GM06990 (cell line): ENCODE data around the gene AIMP1.
"Not testable (repeated sequence)": the region's sequence is repeated elsewhere in the genome, so short reads cannot be mapped to it uniquely, and the experiment has no call there.

Source experiments
- DNase-seq: peaks from one replicate; pipeline ENCODE4 v3.0.0-alpha.2; 2011; ENCODE audit not compliant: insufficient read length; ENCODE audit errors: extremely low read depth
- H3K27me3 ChIP-seq: replicated peaks from 2 replicates; pipeline ENCODE4 v1.6.0; 2011; ENCODE audit warnings: low read length; ENCODE audit not compliant: control insufficient read depth, insufficient read depth
- H3K36me3 ChIP-seq: 2 replicates; pipeline ENCODE4 v1.5.1; 2011; ENCODE audit warnings: low read length; ENCODE audit not compliant: control insufficient read depth, insufficient read depth
- H3K4me3 ChIP-seq: replicated peaks from 2 replicates; pipeline ENCODE4 v1.5.1; 2011; ENCODE audit warnings: low read depth, mild to moderate bottlenecking, control low read depth, low read length
- CTCF ChIP-seq: IDR thresholded peaks from 2 replicates; pipeline ENCODE4 v1.5.1; 2011; ENCODE audit warnings: low read length, control low read depth, mild to moderate bottlenecking, inconsistent platforms; ENCODE audit not compliant: insufficient read depth, poor library complexity, severe bottlenecking

The AIMP1 gene

GRCh38 chr4:106373026-106373425 lies 56.7 kb downstream of the AIMP1 start:
- DNase-seq: no peak
- H3K27me3 ChIP-seq: no peaks in the 10 kb centered on the region
- H3K4me3 ChIP-seq: no peak overlapping the region
- H3K36me3 ChIP-seq: no peaks in the 10 kb centered on the region
- TF ChIP-seq CTCF: no peak

DNA sequence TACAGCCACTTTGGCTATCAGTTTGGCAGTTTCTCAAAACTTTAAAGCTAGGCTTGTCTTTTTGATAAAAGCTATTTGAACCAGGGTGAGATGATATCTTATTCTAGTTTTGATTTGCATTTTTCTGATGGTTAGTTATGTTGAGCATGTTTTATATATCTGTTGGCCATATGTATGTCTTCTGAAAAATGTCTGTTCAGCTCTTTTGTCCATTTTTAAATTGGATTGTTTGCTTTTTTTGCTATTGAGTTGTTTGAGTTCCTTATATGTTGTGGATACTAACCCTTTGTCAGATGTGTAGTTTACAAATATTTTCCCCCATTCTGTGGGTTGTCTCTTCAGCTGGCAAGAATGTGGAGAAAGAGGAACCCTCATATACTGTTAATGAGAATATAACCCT lies 63.8 kb downstream of the AIMP1 start:
- Histone ChIP-seq H3K36me3 (no peaks in the 10 kb centered on the region), H3K27me3 (no peaks in the 10 kb centered on the region), H3K4me3 (no peak overlapping the region)
- TF ChIP-seq CTCF: no peak
- DNase-seq: no peak

DNA sequence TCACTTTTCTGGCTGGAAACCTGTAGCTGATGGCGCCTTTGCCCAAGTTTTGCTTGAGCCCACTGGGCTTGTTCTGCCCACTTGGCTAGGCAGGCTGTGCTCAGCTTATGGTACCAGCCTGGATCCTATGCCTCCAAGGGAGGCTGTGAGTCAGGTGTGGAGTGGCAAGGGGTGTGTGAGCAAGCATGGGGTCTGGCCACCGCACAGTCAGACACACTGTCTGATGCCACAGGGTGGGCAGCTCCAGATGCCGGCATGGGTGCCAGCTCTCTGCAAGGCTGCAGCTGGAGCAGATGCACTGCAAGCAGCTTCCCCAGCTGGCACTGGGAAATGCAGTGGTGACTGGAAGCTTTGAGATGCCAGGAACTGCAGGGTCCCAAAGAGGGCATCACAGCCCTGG lies 68.5 kb downstream of the AIMP1 start:
- TF ChIP-seq CTCF: no peak
- Histone ChIP-seq H3K4me3 (no peak overlapping the region), H3K36me3 (no peaks in the 10 kb centered on the region), H3K27me3 (no peaks in the 10 kb centered on the region)
- DNase-seq: no peak

- Histone ChIP-seq H3K27me3 (no peaks in the 10 kb centered on the region), H3K36me3 (no peaks in the 10 kb centered on the region), H3K4me3 (no peak overlapping the region)
- no peak for DNase-seq
- no peak for TF ChIP-seq CTCF
Observed at GRCh38 chr4:106385853-106386393, 69.6 kb downstream of the AIMP1 start.

GRCh38 chr4:106395582-106395981 lies 79.2 kb downstream of the AIMP1 start:
- TF ChIP-seq CTCF: no peak
- Histone ChIP-seq H3K36me3 (no peaks in the 10 kb centered on the region), H3K4me3 (no peak overlapping the region), H3K27me3 (no peaks in the 10 kb centered on the region)
- no peak for DNase-seq

- H3K36me3 ChIP-seq, H3K27me3 ChIP-seq, H3K4me3 ChIP-seq, DNase-seq: not testable (repeated sequence)
Observed at GRCh38 chr4:106398898-106399297, 82.5 kb downstream of the AIMP1 start.
